HG03097 (cell line): ENCODE measurements around the gene AK4.

Experiments used
- ATAC-seq: cut with Tn5 transposase; IDR thresholded peaks from one replicate; pipeline ENCODE4 v1.9.1; 2021; ENCODE audit not compliant: unreplicated experiment, low FRiP score

AK4 gene

DNA sequence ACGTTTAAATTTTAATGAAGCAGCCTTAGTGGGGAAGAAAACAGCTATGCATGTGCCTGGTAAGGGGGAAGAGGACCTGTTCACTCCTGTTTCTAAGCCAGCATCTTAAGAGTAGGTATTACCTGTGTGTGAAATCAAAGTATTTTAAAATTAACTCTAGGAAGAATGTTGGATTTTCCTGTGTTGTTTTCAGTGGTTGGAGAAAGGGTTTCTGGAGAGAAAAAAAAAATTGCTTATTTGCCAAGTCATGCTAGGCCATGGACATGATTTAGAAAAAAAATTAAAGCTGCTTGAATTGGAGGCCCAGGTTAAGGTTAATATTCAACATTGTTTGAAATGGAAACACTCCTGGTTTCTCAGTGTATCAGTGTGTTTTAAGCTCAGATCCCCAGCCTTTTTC is 118.5 kb downstream of the AK4 start:
- no peak for ATAC-seq

GRCh38 chr1:65267271-65267670 is 119.3 kb downstream of the AK4 start:
- ATAC-seq = no peak

GRCh38 chr1:65267683-65268082 is 119.7 kb downstream of the AK4 start:
- ATAC-seq = no peak

DNA sequence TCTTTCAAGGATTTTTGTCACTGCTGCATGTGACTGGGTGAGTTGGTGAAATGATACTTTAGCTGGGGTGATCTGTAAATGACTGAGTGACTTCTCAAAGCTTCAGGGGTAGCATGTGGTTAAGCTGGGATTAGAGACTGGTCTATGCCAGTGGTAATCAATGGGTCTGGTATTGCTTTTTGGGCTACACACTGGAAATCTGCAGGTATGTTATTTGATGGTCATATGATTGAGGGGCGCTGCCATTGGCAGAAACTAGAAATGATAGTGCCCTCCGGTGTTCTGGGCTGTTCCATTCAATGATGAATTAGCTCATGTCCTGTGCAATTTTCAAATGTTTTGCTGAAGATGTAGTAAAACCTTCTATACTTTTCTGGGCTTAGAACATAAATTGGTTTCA is 121.6 kb downstream of the AK4 start:
- ATAC-seq = no peak

DNA sequence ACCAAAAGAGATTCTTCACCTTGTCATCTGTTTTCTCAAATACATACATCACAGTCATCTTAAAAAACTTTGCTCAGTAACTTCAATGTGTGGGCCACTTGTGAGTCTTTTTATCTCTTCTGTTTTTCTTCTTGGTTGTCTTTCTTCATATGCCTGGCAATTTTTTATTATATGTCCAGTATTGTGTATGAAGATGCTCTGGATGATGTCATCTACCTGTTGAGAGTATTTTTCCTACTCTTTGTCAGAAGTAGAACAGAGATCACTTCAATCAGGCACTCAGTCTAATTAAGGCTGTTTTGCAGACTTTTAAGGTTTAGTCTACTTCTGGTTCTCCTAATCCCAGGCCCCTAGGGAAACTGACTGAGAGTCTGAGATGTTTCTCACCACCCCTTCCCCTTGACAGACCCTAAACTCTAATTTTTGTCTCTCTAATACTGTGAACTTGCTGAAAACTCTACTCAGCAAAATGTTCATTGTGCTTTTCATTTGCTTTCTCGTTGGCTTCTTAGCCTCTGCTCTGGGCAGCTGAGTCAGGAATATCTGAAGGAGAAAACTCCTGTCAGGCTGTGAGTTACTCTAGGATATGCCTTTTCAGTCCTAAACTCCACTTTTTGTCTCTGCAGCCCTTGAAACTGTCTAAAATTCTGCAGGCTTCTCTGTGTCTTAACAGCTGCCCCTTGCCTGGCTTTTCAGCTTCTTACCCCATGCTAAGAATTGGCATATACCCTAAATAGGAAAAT is 128.4 kb downstream of the AK4 start:
- ATAC-seq = no peak

GRCh38 chr1:65277605-65278347 is 129.8 kb downstream of the AK4 start:
- no peak for ATAC-seq

DNA sequence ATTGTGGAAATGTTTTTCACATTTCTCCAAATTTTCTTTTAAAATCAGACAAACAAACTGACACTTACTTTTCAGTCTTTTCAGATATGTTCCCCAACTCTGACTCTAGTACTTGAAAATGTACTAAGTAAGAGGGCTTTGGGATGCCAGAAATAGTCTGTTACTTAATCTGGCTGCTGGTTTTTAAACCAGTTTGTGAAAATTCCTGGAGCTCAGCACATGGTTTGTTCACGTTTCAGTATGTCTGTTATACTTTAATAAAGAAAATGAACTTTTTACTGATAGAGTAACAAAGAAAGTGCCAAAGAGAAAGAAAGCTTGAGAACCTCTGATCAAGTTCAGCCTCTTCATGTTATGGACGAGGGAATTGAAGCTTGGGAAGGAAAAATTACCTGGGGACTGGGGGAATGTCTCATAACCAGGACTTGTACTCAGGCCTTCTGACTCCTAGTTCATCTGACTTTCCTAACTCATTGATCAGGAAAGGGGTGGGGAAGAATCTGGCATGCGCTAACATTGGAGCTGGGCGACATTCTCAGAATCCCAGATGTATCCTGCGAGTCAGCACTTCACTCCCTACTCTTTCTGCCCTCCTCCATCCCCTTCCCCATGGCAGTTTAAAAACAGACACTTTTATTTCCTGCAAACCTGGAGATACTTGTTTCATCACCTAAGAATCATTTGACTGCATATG is 130.5 kb downstream of the AK4 start:
- no peak for ATAC-seq

DNA sequence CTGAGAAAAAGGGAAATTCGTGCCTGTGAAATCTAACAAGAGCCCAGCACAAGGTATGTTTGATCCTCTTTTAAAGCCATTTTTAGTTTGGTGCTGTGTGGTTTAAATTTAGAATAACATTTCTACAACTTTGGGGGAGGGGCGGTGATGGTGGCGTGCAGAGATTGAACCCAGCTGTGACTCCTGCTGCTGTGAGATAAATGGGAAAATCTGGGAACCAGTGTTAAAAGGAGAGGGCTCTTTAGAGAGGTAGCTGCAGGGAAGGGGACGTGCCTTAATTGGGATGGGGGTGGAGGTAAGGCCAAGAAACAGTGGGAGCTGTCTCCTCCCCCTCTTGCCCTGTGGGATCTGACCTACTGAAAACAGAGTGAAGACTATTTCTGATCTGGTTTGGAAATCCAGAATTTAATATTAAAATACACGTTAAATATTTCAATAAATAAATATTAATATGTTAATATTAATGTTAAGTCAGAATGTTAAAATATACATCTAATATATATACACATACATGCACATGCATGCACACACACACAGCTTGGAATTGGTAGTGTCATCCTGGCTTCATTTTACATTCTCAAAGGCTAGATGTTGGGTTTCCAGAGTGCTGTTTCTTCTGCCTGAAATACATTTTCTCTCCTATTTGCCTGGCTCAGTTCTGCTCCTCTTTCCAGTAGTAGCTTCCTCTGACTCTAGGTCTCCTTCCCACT is 131.2 kb downstream of the AK4 start:
- no peak for ATAC-seq
